Smooth muscle cell (in vitro differentiated cells): ENCODE data around the gene MAP3K5. TPM values are rescaled to one million over a fixed set of nuclear protein-coding genes. Genes with fewer than 3 reads are reported as not detected.

ENCODE experiments used
- DNase-seq: peaks from one replicate; lab custom pipeline; 2025; ENCODE audit not compliant: unreplicated experiment; lab: John Stamatoyannopoulos, UW
- H2AFZ ChIP-seq: fragments of 200-600 bp; sonication (generic); 2 replicates; pipeline ENCODE4 v1.6.0; 2016; ENCODE audit warnings: antibody characterized with exemption, low read depth, mild to moderate bottlenecking
- H3F3A ChIP-seq: fragments of 200-600 bp; sonication (generic); 2 replicates; pipeline ENCODE4 v1.6.0; 2017; ENCODE audit warnings: antibody characterized with exemption, low read depth
- H3K27ac ChIP-seq: fragments of 200-600 bp; sonication (generic); 2 replicates; pipeline ENCODE4 v1.5.1; 2016; ENCODE audit warnings: low read depth, mild to moderate bottlenecking
- H3K27me3 ChIP-seq: fragments of 200-600 bp; sonication (generic); 2 replicates; pipeline ENCODE4 v1.6.1; 2016; ENCODE audit warnings: low read depth, mild to moderate bottlenecking
- H3K36me3 ChIP-seq: fragments of 200-600 bp; sonication (generic); 2 replicates; pipeline ENCODE4 v1.5.1; 2016; ENCODE audit warnings: low read depth
- H3K4me1 ChIP-seq: fragments of 200-600 bp; sonication (generic); 2 replicates; pipeline ENCODE4 v1.5.1; 2016; ENCODE audit warnings: low read depth
- H3K4me2 ChIP-seq: fragments of 200-600 bp; sonication (generic); 2 replicates; pipeline ENCODE4 v1.6.0; 2016; ENCODE audit warnings: mild to moderate bottlenecking
- H3K4me3 ChIP-seq: fragments of 200-600 bp; sonication (generic); 2 replicates; pipeline ENCODE4 v1.5.1; 2016; ENCODE audit warnings: mild to moderate bottlenecking
- H3K79me2 ChIP-seq: fragments of 200-600 bp; sonication (generic); 2 replicates; pipeline ENCODE4 v1.6.0; 2016; ENCODE audit warnings: low read depth, mild to moderate bottlenecking
- H3K9ac ChIP-seq: fragments of 200-600 bp; sonication (generic); 2 replicates; pipeline ENCODE4 v1.6.0; 2016; ENCODE audit warnings: low read depth
- H3K9me3 ChIP-seq: fragments of 200-600 bp; sonication (generic); replicated peaks from 2 replicates; pipeline ENCODE4 v1.5.1; 2016; ENCODE audit warnings: low read depth
- H4K20me1 ChIP-seq: fragments of 200-600 bp; sonication (generic); 2 replicates; pipeline ENCODE4 v1.6.0; 2016; ENCODE audit warnings: low read depth
- WGBS: methylation state at CpG from one replicate; pipeline ENCODE4 v1.1.7; 2016; ENCODE audit warnings: low lambda C conversion rate; 5-methylcytosine and 5-hydroxymethylcytosine counted together
- polyA plus RNA-seq: library from polyadenylated mRNA; unstranded; fragments of >200 nt; fragmentation: Nextera tagmentation; extraction: Ambion mirVana; gene quantifications from 2 replicates; pipeline ENCODE4 v1.2.1, GENCODE V29; 2016
- total RNA-seq: library from RNA; depleted of rRNA; stranded (reverse); fragments of >200 nt; gene quantifications from 2 replicates; pipeline ENCODE4 v1.2.3, GENCODE V29; 2014
- TF ChIP-seq, protein P1 (sequence below): fragments of 200-600 bp; sonication (generic); IDR thresholded peaks from 2 replicates; pipeline ENCODE4 v1.5.1; 2017; ENCODE audit warnings: borderline replicate concordance, mild to moderate bottlenecking, antibody characterized with exemption; ENCODE audit not compliant: insufficient read depth, poor library complexity, severe bottlenecking

Gene MAP3K5
- total and polyA plus RNA-seq, 2 experiments from 2014 or later = 0.93 to 2.1 TPM

DNA sequence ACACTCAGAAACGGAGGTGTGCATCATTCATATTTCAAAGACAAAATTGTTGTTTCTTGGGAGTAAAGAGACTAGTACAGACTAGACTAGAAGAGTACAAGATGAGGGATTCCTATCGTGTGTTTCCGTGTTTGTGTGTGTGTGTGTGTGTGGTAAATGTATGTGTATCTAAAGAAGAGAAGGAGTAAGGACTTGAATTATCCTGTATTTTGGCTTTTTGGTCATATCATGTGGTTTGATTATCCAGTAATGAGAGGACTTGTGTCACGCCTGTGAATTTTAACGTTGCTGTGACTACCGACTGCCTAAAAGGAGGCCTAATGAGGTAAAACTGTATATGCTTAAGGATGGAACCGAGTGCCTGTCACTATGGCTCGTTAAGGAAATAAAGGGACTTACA is 197.6 kb downstream of the MAP3K5 start:
- H3K4me2 ChIP-seq = no peak overlapping the region
- no peak for DNase-seq
- H3K4me3 ChIP-seq = no peak overlapping the region

DNA sequence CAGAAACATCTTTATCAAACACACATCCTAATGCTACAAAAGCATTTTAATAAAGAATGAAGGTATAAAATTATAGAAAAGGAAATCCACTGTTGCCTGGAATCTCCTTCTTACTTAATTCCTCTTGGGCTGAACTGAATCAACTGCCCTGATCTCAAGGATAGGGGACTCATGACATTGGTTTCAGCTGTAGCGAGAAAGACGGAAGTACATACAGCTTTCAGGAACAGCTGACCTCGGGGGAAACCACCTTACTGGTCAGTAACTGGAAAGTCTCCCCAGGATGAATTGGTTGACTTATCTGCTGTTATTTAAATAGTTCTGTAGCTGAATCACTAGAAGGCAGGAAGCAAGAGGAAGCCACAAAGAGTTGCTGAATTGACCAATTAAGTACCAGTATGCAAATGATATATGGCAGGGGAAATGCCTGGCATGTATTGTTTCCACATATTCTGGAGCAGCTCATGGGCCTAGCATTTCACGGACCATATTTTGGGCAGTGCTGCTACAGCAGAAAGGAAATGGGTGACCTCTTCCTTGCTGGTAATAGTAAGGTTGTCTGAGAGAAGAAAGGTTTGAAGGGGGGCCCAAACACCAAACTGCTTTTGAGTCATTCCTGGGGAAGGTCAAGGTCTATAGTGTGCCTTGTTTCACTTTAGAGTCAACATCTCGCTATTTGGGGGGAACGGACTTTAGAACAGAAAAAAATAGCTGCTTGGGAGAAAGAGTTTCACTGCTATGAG is 198.4 kb downstream of the MAP3K5 start:
- Histone ChIP-seq H3K27ac (peak overlapping the region; percentile 90), H4K20me1 (no peaks in the 10 kb centered on the region), H3K9ac (peak overlapping the region; percentile 57), H3K4me2 (peak overlapping the region; percentile 50), H3F3A (no peaks in the 10 kb centered on the region), H3K4me3 (no peak overlapping the region), H3K36me3 (no peaks in the 10 kb centered on the region), H3K27me3 (no peaks in the 10 kb centered on the region), H3K79me2 (no peaks in the 10 kb centered on the region), H3K9me3 (no peaks in the 10 kb centered on the region), H3K4me1 (no peaks in the 10 kb centered on the region), H2AFZ (no peak overlapping the region)
- DNase-seq = no peak
- TF ChIP-seq, protein P1, sequence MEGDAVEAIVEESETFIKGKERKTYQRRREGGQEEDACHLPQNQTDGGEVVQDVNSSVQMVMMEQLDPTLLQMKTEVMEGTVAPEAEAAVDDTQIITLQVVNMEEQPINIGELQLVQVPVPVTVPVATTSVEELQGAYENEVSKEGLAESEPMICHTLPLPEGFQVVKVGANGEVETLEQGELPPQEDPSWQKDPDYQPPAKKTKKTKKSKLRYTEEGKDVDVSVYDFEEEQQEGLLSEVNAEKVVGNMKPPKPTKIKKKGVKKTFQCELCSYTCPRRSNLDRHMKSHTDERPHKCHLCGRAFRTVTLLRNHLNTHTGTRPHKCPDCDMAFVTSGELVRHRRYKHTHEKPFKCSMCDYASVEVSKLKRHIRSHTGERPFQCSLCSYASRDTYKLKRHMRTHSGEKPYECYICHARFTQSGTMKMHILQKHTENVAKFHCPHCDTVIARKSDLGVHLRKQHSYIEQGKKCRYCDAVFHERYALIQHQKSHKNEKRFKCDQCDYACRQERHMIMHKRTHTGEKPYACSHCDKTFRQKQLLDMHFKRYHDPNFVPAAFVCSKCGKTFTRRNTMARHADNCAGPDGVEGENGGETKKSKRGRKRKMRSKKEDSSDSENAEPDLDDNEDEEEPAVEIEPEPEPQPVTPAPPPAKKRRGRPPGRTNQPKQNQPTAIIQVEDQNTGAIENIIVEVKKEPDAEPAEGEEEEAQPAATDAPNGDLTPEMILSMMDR = no peak
- WGBS = 47% methylated on average over 6 of the region's 6 CpGs

More for the DNA sequence above, 197.6 kb downstream of the MAP3K5 start:
- no peaks in the 10 kb centered on the region for H3K36me3 ChIP-seq
- H3K27ac ChIP-seq = peak overlapping the region; percentile 90
- H3K9ac ChIP-seq = no peak overlapping the region
- no peaks in the 10 kb centered on the region for H3F3A ChIP-seq
- H3K9me3 ChIP-seq = no peaks in the 10 kb centered on the region
- H4K20me1 ChIP-seq = no peaks in the 10 kb centered on the region
- H3K4me1 ChIP-seq = no peaks in the 10 kb centered on the region
- H3K27me3 ChIP-seq = no peaks in the 10 kb centered on the region
- WGBS = 98% methylated on average over 8 of the region's 8 CpGs
- no peak overlapping the region for H2AFZ ChIP-seq
- no peaks in the 10 kb centered on the region for H3K79me2 ChIP-seq
- TF ChIP-seq, protein P1 = no peak

DNA sequence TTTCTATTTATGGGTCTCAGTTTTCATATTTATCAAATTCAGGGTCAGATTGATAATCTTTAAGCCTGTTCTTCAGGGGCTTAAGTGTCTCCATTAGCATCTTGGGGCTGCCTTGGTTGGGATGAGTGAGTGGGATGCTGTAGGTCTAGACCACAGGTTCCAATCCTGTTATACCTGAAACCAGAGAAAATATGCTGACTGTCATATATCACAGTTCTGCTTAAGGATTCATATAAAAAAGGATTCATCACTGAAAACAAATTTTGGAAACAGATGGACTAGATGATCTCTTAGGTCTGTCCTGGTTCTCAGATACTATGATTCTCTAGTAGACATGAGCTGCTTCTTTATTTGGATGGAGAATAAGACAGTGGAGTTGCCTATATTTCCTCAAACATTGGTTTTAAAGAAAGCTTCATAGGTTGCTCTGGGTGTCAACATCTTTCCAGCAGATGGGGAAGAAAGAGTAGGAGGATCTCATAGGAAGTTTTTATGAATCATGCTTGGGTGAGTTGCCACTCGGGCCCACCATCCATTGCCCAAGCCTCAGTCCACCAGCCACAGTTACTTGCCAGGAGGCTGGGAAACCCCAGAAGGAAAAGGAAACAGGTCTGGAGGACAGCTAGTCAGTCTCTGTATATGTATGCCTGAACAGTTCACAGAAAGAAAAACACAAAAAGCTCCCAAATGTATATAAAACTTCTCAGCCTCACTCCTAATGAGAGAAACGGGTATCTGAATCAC is 199.2 kb downstream of the MAP3K5 start:
- WGBS = 69% methylated on average over 2 of the region's 2 CpGs
- Histone ChIP-seq H4K20me1 (no peaks in the 10 kb centered on the region), H3K27ac (peak overlapping the region; percentile 90), H3F3A (no peaks in the 10 kb centered on the region), H3K4me2 (peak overlapping the region; percentile 50), H3K79me2 (no peaks in the 10 kb centered on the region), H3K4me1 (no peaks in the 10 kb centered on the region), H3K9ac (peak overlapping the region; percentile 57), H2AFZ (no peak overlapping the region), H3K9me3 (no peaks in the 10 kb centered on the region), H3K4me3 (no peak overlapping the region), H3K36me3 (no peaks in the 10 kb centered on the region), H3K27me3 (no peaks in the 10 kb centered on the region)
- TF ChIP-seq, protein P1 = no peak
- DNase-seq = no peak
